Astrocyte of the spinal cord (primary cell): ENCODE data around the gene FOCAD.
"Not testable (repeated sequence)": the region's sequence is repeated elsewhere in the genome, so short reads cannot be mapped to it uniquely, and the experiment has no call there.

Experiments used
- DNase-seq: peaks from one replicate; pipeline ENCODE4 v3.0.0; 2011; ENCODE audit warnings: low read depth, low spot score
- H3K4me3 ChIP-seq: 2 replicates; pipeline ENCODE4 v1.5.1; 2011; ENCODE audit warnings: low read depth, mild to moderate bottlenecking, low read length, moderate library complexity
- in situ Hi-C: cut with HindIII; loops from 2 replicates; pipeline ENCODE4 v1.10.0; 2017; ENCODE audit warnings: low sequenced_read_pairs
- TF ChIP-seq, protein P1 (sequence below): IDR thresholded peaks from 2 replicates; pipeline ENCODE4 v1.5.1; 2012; ENCODE audit warnings: low read depth, mild to moderate bottlenecking, low read length, inconsistent platforms

The FOCAD gene

DNA sequence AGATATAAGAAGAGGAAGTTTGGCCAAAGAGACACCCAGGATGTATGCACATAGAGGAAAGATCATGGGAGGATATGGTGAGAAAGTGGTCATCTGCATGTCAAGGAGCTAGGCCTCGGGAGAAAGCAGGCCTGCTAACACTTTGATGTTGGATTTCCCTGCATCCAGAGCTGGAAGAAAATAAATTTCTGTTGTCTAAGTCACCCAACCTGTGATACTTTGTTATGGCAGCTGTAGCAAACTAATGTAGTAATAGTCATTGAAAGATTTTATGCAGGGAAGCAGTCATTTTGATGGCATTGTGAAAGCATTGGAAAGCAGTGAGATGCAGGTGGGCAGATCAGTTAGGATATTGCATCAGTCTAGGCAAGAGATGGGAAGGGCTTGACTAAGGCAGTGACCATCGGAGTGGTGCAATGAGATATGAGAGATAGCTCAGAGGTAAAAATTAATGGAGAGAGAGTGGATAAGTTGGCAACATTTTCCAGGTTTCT is 24.5 kb upstream of the FOCAD start:
- DNase-seq, result no peak
- in situ Hi-C loops, result no loop called here
- no peak overlapping the region for H3K4me3 ChIP-seq
- TF ChIP-seq, protein P1, sequence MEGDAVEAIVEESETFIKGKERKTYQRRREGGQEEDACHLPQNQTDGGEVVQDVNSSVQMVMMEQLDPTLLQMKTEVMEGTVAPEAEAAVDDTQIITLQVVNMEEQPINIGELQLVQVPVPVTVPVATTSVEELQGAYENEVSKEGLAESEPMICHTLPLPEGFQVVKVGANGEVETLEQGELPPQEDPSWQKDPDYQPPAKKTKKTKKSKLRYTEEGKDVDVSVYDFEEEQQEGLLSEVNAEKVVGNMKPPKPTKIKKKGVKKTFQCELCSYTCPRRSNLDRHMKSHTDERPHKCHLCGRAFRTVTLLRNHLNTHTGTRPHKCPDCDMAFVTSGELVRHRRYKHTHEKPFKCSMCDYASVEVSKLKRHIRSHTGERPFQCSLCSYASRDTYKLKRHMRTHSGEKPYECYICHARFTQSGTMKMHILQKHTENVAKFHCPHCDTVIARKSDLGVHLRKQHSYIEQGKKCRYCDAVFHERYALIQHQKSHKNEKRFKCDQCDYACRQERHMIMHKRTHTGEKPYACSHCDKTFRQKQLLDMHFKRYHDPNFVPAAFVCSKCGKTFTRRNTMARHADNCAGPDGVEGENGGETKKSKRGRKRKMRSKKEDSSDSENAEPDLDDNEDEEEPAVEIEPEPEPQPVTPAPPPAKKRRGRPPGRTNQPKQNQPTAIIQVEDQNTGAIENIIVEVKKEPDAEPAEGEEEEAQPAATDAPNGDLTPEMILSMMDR, result no peak

GRCh38 chr9:20662156-20662555 is 21.9 kb upstream of the FOCAD start:
- DNase-seq, result no peak
- TF ChIP-seq, protein P1, result no peak
- in situ Hi-C loops, result no loop called here
- no peak overlapping the region for H3K4me3 ChIP-seq

- no peak for DNase-seq
- H3K4me3 ChIP-seq, result no peak overlapping the region
- TF ChIP-seq, protein P1, result no peak
- in situ Hi-C loops, result no loop called here
Observed at GRCh38 chr9:20663133-20663532, 20.9 kb upstream of the FOCAD start.

GRCh38 chr9:20664501-20664900 is 19.6 kb upstream of the FOCAD start:
- no peak overlapping the region for H3K4me3 ChIP-seq
- TF ChIP-seq, protein P1, result no peak
- DNase-seq, result no peak
- in situ Hi-C loops, result no loop called here

DNA sequence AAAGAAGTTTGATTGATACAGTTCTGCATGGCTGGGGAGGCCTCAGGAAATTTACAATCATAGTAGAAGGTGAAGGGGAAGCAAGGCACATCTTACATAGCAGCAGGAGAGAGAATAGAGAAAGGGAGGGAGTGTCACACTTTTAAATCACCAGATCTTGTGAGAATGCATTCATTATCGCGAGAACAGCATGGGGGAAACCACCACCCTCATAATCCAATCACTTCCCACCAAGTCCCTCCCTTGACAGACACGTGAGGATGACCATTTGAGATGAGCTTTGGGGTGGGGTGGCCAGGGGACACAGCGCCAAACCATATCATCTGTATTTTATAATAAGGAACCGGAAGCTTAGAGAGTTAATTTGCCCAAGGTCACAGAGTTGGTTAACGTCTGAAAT is 13.7 kb upstream of the FOCAD start:
- no peak overlapping the region for H3K4me3 ChIP-seq
- no peak for DNase-seq
- in situ Hi-C loops, result no loop called here
- TF ChIP-seq, protein P1, result no peak

DNA sequence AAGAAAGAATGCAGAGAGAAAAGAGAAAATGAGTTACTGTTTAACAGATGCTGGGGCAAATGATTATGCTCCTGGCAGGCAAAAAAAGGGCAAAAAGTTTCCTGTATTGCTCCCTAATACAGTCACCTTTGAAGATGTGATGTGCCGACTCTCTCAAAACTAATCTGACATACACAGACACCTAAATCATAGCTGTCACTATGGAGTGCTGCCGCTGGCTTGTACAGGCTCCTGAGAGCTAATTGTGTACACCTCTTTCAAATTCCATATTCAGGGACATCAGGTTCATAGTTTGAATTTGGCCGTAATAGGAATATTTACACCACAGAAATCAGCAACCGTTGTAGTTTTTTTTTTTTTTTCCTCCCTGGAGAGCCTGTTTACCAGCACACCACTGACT is 12.4 kb upstream of the FOCAD start:
- TF ChIP-seq, protein P1, result no peak
- in situ Hi-C loops, result no loop called here
- H3K4me3 ChIP-seq, result no peak overlapping the region
- no peak for DNase-seq

GRCh38 chr9:20673537-20673936 is 10.5 kb upstream of the FOCAD start:
- DNase-seq, H3K4me3 ChIP-seq, in situ Hi-C loops: not testable (repeated sequence)
